Islet of Langerhans (tissue), 1 donor: Measurements from ENCODE around the gene MEIS2.
A peak's percentile ranks its signal among the peaks of the same experiment; 100 is the strongest.
"Not testable (repeated sequence)": the region's sequence is repeated elsewhere in the genome, so short reads cannot be mapped to it uniquely, and the experiment has no call there.

Experiments
- FAIRE-seq: peaks from one replicate; lab custom pipeline; 2011; peaks lifted over from hg19 to GRCh38; lab: Jason Lieb, UNC

The MEIS2 gene

GRCh38 chr15:37008205-37008604, 92.1 kb downstream of the MEIS2 start:
- no peak for FAIRE-seq

GRCh38 chr15:37007301-37007700, 93.0 kb downstream of the MEIS2 start:
- FAIRE-seq: no peak

- FAIRE-seq: no peak
These were observed 95.2 kb downstream of the MEIS2 start for GRCh38 chr15:37004981-37005735.

GRCh38 chr15:37004373-37004869, 95.9 kb downstream of the MEIS2 start:
- no peak for FAIRE-seq

GRCh38 chr15:37002041-37002672, 98.2 kb downstream of the MEIS2 start:
- FAIRE-seq: no peak

GRCh38 chr15:37001417-37001816, 98.9 kb downstream of the MEIS2 start:
- no peak for FAIRE-seq

- FAIRE-seq: no peak
These were observed 100.6 kb downstream of the MEIS2 start for GRCh38 chr15:36999778-37000177.

- FAIRE-seq: no peak
These were observed 103.7 kb downstream of the MEIS2 start for GRCh38 chr15:36996538-36997181.

GRCh38 chr15:36996121-36996520, 104.2 kb downstream of the MEIS2 start:
- no peak for FAIRE-seq

- FAIRE-seq: no peak
These were observed 105.6 kb downstream of the MEIS2 start for GRCh38 chr15:36994790-36995189.

GRCh38 chr15:36992454-36992853, 107.9 kb downstream of the MEIS2 start:
- no peak for FAIRE-seq

- FAIRE-seq: peak; percentile 38
These were observed 111.4 kb downstream of the MEIS2 start for GRCh38 chr15:36988947-36989346.

- no peak for FAIRE-seq
These were observed 117.9 kb downstream of the MEIS2 start for GRCh38 chr15:36982430-36982829.

GRCh38 chr15:36980281-36980680, 120.1 kb downstream of the MEIS2 start:
- FAIRE-seq: not testable (repeated sequence)

GRCh38 chr15:36978625-36979024, 121.7 kb downstream of the MEIS2 start:
- FAIRE-seq: peak; percentile 78

- no peak for FAIRE-seq
These were observed 122.2 kb downstream of the MEIS2 start for GRCh38 chr15:36978126-36978525.

- no peak for FAIRE-seq
These were observed 122.7 kb downstream of the MEIS2 start for GRCh38 chr15:36977659-36978058.

GRCh38 chr15:36972704-36973103, 127.6 kb downstream of the MEIS2 start:
- no peak for FAIRE-seq

- no peak for FAIRE-seq
These were observed 129.8 kb downstream of the MEIS2 start for GRCh38 chr15:36970522-36970921.

GRCh38 chr15:36967929-36968328, 132.4 kb downstream of the MEIS2 start:
- no peak for FAIRE-seq

GRCh38 chr15:36966708-36967107, 133.6 kb downstream of the MEIS2 start:
- no peak for FAIRE-seq

GRCh38 chr15:36965570-36966342, 134.6 kb downstream of the MEIS2 start:
- FAIRE-seq: no peak
